Activated CD8-positive, alpha-beta memory T cell treated with anti-CD3 and anti-CD28 coated beads for 1 hour (primary cell): ENCODE data around the gene ELFN2.
"Not testable (repeated sequence)": the region's sequence is repeated elsewhere in the genome, so short reads cannot be mapped to it uniquely, and the experiment has no call there.

Experiments
- DNase-seq, 2 donors: peaks; one replicate each; pipeline ENCODE4 v3.0.0-alpha.2; 2020; ENCODE audit warnings: low read depth in 1 of 2; ENCODE audit errors: extremely low read depth in 1 of 2

ELFN2 gene

DNA sequence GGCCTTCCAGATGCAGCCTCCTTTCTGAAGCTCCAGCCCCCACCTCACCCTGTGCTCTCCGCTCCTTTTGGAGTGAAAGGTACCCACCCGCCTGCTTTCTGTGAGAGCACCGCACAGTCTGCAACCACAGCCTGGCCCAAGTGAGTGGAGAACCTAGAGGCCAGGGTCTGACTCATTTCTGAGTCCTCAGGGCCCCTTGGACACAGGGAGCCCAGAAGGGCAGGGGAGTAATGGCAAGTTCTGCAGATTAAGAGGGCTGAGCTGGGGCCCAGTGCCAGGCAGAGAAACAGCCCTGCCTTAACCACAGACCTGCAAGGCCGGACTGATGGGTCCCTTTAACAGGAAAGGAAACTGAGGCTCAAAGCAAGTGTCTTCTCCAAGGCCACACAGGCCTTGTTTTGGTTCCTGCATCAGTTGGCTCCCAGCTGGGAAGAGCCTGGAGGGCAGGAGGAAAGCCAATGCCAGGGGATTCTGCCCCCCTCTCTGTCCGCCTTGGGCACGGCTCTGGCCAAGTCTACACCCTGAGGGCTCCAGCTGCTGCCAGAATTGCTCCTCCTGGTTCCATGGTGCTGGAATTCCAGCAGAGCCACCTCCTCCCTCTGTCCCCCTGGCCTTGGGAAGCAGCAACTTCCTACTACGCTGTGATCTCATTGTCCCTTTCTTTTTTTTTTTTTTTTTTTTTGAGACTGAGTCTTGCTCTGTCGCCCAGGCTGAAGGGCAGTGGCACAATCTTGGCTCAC lies 89.9 kb downstream of the ELFN2 start:
- no peak for DNase-seq

GRCh38 chr22:37336579-37336978 lies 90.7 kb downstream of the ELFN2 start:
- no peak for DNase-seq

- DNase-seq, result no peak
Measured at GRCh38 chr22:37335806-37336199, 91.5 kb downstream of the ELFN2 start.

- no peak for DNase-seq
Measured at GRCh38 chr22:37334859-37335805, 92.1 kb downstream of the ELFN2 start.

GRCh38 chr22:37334461-37334858 lies 92.8 kb downstream of the ELFN2 start:
- DNase-seq, result no peak

DNA sequence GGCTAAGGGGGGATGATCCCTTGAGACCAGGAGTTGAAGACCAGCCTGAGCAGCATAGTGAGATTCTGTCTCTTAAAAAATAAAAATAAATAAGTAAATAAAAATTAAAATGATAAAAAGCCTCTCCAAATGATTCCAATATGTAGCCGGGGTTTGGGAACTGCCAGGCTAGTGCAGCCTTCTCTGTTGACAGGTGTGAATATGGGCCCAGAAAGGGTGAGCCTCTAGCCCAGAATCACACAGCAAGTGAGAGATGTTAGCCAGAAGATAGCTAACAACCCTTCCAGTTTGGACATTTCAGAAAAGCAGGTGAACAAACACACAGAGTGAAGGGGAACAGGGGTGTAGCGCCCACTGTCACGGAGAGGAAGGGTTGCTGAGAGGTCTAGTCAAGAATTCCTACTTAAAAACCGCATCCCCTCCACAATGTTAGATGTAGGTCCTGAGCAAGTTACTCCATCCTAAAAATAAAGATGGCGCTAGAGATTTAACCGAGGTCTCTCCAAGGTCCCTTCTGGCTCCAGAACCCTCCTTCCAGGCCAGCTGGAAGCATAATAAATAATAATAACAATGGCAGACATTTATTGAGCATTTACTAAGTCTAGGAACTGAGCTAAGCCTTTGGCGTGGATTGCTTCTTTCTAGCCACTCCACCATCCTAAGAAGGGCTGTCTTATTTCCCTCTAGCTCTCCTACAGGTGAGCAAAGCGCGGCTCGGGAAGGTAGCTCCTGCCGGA lies 93.4 kb downstream of the ELFN2 start:
- DNase-seq, result no peak

GRCh38 chr22:37331856-37332536 lies 95.3 kb downstream of the ELFN2 start:
- no peak for DNase-seq

GRCh38 chr22:37331034-37331428 lies 96.2 kb downstream of the ELFN2 start:
- DNase-seq, result no peak

DNA sequence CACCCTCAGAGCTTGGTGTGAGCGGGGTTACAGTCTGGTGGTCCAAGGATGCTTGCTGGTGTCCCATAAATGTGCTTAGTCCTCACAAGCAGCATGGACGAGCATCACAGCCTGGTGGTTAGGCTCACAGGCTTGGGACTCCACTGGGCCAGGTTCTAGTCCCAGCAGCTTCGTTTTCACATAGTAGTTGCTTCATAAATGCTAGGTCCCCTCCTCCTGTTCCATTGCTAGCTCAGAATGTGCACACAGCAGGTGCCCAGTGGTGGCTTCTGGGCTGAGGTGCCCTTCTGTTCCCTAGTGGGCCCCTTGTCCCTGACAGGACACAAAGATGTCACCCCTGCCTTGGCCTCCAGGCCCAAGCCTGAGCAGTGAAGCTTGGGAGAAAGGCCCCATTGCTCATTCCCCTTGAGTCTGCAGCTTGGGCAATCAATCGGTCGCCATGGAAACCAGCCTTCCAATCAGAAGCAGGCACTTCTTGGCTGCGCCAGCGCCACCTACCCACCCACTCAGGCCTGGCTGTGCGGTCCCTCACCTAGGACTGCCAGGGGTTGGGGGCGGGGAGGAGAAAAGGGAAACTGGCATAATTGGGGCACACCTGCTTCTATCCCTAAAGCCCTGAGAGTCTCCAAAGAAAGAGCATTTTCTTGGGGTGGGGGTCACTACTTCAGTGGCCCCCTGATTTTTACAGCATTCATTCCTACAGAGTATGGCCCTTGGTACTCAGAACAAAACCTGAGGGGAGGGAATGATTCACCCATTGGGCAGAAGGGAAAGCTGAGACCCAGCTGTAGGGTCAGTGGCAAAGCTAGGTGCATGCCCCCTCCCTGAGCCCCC lies 96.9 kb downstream of the ELFN2 start:
- DNase-seq, result no peak

DNA sequence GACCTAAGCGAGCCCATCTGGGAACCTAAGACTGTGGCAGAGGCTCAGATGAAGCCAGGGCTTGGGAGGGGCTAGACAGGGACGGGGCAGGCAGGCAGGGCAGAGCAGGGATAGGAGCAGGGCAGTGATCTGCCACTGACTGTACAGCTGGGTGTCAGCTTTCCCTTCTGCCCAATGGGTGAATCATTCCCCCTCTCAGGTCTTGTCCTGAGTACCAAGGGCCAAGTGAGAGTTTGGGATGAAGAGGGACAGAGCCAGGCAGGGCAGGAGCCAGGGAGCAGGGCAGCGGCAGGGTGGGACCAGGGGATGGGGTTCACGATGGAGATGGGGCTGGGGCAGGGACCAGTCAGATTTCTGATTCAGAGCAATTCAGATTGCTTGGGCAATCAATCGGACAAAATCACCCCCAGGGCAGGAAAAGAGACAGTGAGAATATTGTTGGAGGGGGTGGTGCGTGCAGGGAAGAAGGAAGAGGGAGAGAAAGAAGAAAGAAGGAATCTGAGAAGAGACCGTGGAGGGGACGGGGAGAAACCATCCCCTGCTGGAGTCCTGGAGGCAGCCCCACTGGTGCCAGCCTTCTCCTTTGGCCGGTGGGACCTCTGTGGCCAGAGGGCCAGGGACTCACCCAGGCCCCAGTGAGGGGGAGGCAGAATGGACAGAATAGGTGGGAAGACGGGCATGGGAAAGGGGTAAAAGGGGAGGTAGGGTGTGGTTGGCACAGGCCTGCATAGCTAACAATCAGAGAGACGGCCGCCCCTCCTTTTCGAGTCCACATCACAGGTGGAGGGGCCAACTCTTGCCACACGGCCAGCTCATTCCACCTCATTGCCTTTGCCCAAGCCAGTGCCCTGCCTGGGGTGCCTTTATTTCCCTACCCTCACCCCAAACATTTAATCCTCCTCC lies 97.8 kb downstream of the ELFN2 start:
- no peak for DNase-seq

GRCh38 chr22:37328538-37329237 lies 98.6 kb downstream of the ELFN2 start:
- DNase-seq, result not testable (repeated sequence)

GRCh38 chr22:37328017-37328416 lies 99.3 kb downstream of the ELFN2 start:
- no peak for DNase-seq

DNA sequence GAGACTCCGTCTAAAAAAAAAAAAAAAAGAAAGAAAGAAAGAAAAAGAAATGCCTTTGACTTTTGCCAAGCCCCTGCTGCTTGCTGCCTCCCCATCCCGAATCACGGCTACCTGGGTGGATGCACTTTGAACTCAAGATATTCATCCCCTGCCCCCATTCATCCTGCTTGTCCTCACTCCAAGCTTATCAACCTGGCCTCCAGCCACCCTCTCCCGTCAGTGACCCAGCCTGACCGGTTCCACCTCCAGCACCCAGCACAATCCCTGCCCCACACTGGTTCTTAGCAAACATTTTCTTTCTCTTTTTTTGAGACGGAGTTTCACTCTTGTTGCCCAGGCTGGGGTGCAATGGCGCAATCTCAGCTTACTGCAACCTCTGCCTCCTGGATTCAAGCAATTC lies 100.6 kb downstream of the ELFN2 start:
- DNase-seq, result no peak

GRCh38 chr22:37325039-37325395 lies 102.3 kb downstream of the ELFN2 start:
- no peak for DNase-seq

DNA sequence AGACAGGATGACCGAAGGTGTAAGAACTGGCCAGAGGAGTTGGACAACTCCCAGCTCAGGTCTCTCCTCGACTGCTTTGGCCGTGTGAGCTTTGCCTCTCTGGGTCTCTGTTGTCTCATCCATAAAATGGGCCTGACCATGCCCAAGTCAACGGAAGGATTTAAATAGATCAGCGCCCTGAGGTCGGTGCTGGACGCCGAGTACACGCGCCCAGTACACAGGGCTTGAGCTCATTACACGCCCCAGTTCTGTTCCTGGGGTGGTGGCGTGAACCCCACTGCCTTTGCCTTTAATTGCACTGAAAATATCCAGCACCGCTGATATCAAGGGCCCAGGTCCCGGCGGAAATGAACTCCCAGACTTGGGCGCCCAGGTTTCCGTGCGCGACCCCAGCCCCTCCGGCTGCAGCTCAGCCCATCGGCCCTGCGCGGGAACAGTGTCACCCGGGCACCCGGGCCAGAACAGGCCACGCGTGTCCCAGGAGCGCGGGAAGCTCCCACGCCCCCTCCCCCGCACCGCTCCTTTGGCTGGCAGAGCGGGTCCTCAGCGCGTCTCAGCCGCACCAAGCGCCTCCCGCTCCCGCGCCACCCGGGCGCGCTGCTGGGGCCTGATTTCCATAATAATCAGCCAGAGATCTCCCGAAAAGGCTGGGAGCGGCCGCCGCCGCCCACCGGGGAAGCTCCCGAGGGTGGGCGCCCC lies 102.8 kb downstream of the ELFN2 start:
- no peak for DNase-seq

DNA sequence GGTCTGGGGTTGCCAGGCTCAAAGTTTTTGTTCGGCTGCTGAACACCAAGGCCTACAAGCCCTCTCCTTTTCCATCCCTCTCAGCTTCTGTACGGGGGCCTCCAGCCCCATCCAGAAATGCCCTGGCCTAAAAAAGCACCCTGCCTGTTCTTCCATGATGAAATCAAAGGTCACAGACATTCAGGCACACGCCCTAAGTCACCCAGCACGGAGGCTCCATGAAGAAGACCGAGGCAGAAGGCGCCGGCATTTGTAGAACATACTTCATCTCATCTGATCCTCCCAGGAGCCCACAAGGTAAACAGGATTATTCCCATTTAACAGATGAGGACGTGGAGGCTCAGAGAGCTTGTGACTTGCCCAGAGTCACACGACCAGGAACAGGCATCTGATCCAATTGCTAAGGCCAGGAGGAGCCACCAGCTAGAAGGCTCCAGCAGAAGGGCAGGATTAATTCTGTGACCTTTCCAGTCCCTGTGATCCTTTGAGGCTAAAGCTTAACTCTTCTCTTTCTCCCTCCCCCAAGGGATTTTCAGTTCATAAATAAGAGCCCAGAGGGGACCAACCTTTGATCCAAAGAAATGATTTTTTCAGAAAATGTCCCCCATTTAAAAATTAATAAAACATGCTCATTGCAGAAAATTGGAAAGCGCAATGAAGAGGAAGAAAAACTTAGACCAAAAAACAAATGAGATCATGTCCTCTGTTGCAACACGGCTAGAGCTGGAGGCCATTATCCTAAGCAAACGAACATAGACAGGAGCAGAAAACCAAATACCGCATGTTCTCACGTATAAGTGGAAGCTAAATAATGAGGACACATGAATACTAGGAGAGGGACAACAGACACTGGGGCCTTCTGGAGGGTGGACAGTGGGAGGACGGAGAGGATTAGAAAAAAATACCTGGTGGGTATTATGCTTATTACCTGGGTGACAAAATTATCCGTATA lies 106.3 kb downstream of the ELFN2 start:
- no peak for DNase-seq

DNA sequence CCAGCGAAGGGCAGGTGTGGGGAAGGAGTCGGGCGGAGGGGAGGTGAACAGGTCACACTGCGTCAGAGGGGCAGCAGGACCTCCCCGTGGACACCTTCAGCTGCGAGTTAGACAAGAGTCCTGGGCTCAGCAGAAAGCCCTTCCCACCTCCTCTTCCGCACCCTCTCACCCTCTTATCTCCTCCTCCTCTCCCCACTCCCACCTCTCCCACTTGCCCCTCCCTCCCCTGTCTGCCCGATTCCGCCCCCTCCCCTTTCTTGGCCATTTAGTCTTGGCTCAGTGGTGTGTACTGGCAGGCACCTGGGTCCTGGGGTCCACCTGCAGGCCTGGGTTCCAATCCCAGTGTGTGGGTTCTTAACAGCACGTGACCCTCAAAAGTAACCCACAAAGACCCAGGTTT lies 107.8 kb downstream of the ELFN2 start:
- no peak for DNase-seq
